HG03066 (cell line): ENCODE results near the gene BTBD8.

Source experiments
- ATAC-seq: cut with Tn5 transposase; IDR thresholded peaks from one replicate; pipeline ENCODE4 v1.9.1; 2021; ENCODE audit warnings: low read depth; ENCODE audit not compliant: unreplicated experiment

BTBD8 gene

GRCh38 chr1:92087542-92087941 is 7.4 kb downstream of the BTBD8 start:
- ATAC-seq: no peak

- ATAC-seq: no peak
These were observed 11.5 kb downstream of the BTBD8 start for GRCh38 chr1:92091625-92092024.

- ATAC-seq: no peak
These were observed 13.9 kb downstream of the BTBD8 start for GRCh38 chr1:92094090-92094489.

- no peak for ATAC-seq
These were observed 14.4 kb downstream of the BTBD8 start for GRCh38 chr1:92094595-92094994.

GRCh38 chr1:92095874-92096273 is 15.7 kb downstream of the BTBD8 start:
- ATAC-seq: no peak

GRCh38 chr1:92096317-92096716 is 16.2 kb downstream of the BTBD8 start:
- no peak for ATAC-seq

GRCh38 chr1:92105546-92106081 is 25.5 kb downstream of the BTBD8 start:
- ATAC-seq: no peak

- ATAC-seq: no peak
These were observed 28.5 kb downstream of the BTBD8 start for GRCh38 chr1:92108631-92109030.

- ATAC-seq: no peak
These were observed 37.4 kb downstream of the BTBD8 start for GRCh38 chr1:92117526-92117925.

GRCh38 chr1:92118826-92119225 is 38.7 kb downstream of the BTBD8 start:
- ATAC-seq: no peak

- no peak for ATAC-seq
These were observed 43.7 kb downstream of the BTBD8 start for GRCh38 chr1:92123868-92124267.

- ATAC-seq: no peak
These were observed 45.1 kb downstream of the BTBD8 start for GRCh38 chr1:92125204-92125603.

GRCh38 chr1:92126088-92126487 is 45.9 kb downstream of the BTBD8 start:
- ATAC-seq: no peak

- no peak for ATAC-seq
These were observed 54.2 kb downstream of the BTBD8 start for GRCh38 chr1:92134331-92134730.

GRCh38 chr1:92136341-92136740 is 56.2 kb downstream of the BTBD8 start:
- no peak for ATAC-seq

- ATAC-seq: no peak
These were observed 74.8 kb downstream of the BTBD8 start for GRCh38 chr1:92154934-92155333.

- no peak for ATAC-seq
These were observed 79.4 kb downstream of the BTBD8 start for GRCh38 chr1:92159593-92159992.

- ATAC-seq: no peak
These were observed 85.2 kb downstream of the BTBD8 start for GRCh38 chr1:92165389-92165788.

- ATAC-seq: no peak
These were observed 87.0 kb downstream of the BTBD8 start for GRCh38 chr1:92167151-92167550.

- ATAC-seq: no peak
These were observed 88.5 kb downstream of the BTBD8 start for GRCh38 chr1:92168657-92169056.

GRCh38 chr1:92169214-92170005 is 89.3 kb downstream of the BTBD8 start:
- no peak for ATAC-seq

- ATAC-seq: no peak
These were observed 104.5 kb downstream of the BTBD8 start for GRCh38 chr1:92184632-92185031.
